GM06990 (cell line): ENCODE data around the gene ADAMTS17.

Experiments
- DNase-seq: peaks from one replicate; pipeline ENCODE4 v3.0.0-alpha.2; 2011; ENCODE audit not compliant: insufficient read length; ENCODE audit errors: extremely low read depth
- H3K27me3 ChIP-seq: replicated peaks from 2 replicates; pipeline ENCODE4 v1.6.0; 2011; ENCODE audit warnings: low read length; ENCODE audit not compliant: control insufficient read depth, insufficient read depth
- H3K36me3 ChIP-seq: 2 replicates; pipeline ENCODE4 v1.5.1; 2011; ENCODE audit warnings: low read length; ENCODE audit not compliant: control insufficient read depth, insufficient read depth
- H3K4me3 ChIP-seq: replicated peaks from 2 replicates; pipeline ENCODE4 v1.5.1; 2011; ENCODE audit warnings: low read depth, mild to moderate bottlenecking, control low read depth, low read length
- TF ChIP-seq, protein P1 (sequence below): IDR thresholded peaks from 2 replicates; pipeline ENCODE4 v1.5.1; 2011; ENCODE audit warnings: low read length, control low read depth, mild to moderate bottlenecking, inconsistent platforms; ENCODE audit not compliant: insufficient read depth, poor library complexity, severe bottlenecking

Gene ADAMTS17

DNA sequence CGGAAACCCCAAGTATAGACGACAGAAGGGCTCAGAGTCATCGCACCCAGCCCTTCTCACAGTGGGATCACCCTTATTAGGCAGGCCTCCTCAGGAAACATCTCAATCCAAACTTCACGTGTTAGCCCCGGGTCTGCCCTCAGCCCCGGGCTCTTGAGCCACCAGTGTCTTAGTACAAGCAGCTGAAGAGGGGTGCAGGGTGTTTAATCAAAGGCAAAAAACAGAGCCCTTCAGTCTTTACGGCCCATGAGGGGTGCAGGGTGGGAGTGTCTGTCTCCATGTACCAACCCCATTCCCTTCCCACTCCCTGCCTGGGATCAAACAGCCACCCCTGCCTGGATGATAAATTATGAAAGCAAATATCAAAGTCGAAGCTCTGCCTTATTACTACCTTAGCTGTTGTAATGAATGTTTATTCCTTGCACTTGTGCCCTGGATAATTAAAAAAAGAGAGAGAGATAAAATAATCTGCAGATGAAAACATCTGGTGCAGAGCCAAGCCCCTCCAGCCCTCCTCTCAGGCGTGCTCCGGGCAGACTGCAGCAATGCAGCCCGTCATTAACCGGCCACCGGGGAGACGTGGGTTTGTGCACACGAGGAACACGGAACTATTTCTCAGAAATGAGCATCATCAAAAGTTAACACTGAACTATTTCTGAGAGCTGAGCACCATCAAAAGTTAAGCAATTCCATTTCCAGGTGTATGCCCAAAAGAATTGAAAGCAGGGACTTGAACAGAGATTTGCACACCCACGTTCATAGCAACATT lies 64.5 kb downstream of the ADAMTS17 start:
- Histone ChIP-seq H3K27me3 (no peaks in the 10 kb centered on the region; the same call in none of the 2 replicates), H3K36me3 (no peaks in the 10 kb centered on the region), H3K4me3 (no peak overlapping the region)
- DNase-seq: no peak
- TF ChIP-seq, protein P1, sequence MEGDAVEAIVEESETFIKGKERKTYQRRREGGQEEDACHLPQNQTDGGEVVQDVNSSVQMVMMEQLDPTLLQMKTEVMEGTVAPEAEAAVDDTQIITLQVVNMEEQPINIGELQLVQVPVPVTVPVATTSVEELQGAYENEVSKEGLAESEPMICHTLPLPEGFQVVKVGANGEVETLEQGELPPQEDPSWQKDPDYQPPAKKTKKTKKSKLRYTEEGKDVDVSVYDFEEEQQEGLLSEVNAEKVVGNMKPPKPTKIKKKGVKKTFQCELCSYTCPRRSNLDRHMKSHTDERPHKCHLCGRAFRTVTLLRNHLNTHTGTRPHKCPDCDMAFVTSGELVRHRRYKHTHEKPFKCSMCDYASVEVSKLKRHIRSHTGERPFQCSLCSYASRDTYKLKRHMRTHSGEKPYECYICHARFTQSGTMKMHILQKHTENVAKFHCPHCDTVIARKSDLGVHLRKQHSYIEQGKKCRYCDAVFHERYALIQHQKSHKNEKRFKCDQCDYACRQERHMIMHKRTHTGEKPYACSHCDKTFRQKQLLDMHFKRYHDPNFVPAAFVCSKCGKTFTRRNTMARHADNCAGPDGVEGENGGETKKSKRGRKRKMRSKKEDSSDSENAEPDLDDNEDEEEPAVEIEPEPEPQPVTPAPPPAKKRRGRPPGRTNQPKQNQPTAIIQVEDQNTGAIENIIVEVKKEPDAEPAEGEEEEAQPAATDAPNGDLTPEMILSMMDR: no peak

DNA sequence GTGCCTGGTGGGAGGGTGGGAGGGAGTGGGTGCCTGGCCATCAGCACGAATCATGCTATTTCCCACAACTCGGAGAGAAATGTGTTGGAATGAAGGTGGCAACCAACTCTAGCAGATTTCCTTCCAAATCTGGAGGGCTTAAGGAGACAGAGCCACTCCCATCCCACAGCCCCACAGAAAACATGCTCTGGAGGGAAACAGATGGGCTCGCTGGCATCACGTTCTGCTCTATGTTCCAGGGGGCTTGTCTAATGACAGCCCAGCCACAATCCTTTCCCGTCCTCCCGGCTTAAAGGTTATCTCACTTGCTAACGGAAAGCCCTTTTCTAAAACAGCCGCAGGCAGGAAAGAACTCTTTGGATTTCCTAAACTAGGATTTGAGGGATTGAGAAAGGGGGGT lies 65.3 kb downstream of the ADAMTS17 start:
- Histone ChIP-seq H3K36me3 (no peaks in the 10 kb centered on the region), H3K4me3 (no peak overlapping the region), H3K27me3 (no peaks in the 10 kb centered on the region; the same call in none of the 2 replicates)
- TF ChIP-seq, protein P1: no peak
- no peak for DNase-seq

DNA sequence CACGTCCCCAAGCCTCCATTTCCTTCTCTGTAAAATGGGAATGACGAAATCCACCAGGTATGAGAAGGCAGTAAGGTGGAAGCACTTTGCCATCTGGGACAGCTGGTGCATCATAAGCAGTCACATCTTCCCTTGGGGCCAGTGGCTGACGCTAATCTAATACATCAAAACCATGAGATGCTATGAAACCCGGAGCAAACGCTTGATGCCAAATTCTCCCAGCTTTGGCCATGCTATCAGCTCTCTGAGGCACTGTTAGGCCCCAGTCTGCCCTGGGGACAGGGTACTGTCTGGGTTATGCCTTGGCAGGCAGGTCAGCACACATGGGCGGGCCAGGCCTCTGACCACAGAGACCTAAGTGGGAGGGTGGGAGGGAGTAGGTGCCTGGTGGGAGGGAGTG lies 66.1 kb downstream of the ADAMTS17 start:
- no peak for DNase-seq
- H3K27me3 ChIP-seq: no peaks in the 10 kb centered on the region; the same call in none of the 2 replicates
- TF ChIP-seq, protein P1: no peak
- no peaks in the 10 kb centered on the region for H3K36me3 ChIP-seq
- no peak overlapping the region for H3K4me3 ChIP-seq

DNA sequence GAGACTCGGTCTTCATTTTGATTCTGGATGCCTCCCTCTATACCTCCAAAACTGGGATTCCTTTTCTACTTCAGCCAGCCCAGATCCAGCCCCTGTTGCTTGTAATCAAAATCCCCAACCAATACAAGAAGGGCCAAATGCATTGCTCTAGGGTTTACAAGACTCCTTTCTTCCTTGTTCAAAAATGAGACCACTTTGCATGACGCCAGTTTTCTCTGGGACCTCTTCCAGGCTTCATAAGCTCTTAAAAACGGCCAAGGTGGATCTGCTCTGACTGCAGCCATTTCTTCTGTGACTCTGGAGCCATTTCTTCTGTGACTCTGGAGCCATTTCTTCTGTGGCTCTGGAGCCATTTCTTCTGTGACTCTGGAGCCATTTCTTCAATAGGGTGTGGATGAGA lies 71.9 kb downstream of the ADAMTS17 start:
- H3K27me3 ChIP-seq: no peaks in the 10 kb centered on the region; the same call in 1 of the 2 replicates
- DNase-seq: no peak
- H3K36me3 ChIP-seq: no peaks in the 10 kb centered on the region
- H3K4me3 ChIP-seq: no peak overlapping the region
- TF ChIP-seq, protein P1: no peak

DNA sequence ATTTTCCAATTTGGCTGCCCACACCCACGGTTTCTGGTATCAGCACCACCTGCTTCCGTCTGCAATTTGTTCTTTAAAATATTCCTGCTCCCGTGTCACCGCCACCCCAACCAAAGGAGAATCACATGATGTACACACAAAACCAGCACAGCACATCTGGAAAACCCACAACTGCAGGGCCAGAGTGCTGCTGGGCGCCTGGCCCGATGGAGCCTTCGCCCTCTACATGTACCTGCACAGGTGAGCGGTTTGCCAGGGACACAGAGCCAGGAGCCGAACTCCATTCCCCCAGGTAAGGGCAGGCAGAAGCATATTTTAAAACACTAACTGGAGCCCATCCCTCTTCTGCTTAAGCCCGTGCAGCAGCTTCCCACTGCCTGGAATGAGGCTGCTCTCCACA lies 75.6 kb downstream of the ADAMTS17 start:
- Histone ChIP-seq H3K27me3 (no peaks in the 10 kb centered on the region; the same call in 1 of the 2 replicates), H3K36me3 (no peaks in the 10 kb centered on the region)
- TF ChIP-seq, protein P1: no peak

DNA sequence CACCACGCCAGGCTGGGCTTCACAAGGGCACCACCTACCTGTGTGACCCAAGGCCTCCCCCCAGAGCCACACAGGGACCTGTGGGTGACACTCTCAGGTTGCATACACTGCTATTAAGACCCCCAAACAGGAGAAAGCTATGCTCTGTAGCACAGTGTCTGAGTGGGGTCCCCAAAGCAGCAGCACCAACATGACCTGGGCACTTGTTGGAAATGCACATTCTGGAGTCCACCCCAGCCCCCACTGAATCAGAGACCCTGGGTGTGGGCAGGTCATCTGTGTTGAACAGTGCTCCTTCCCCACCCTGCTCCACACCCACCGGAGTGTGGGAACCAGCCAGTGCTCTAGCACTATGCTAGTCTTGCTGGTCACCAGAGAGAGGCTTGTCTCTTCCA lies 76.1 kb downstream of the ADAMTS17 start:
- H3K4me3 ChIP-seq: no peak overlapping the region
- H3K27me3 ChIP-seq: no peaks in the 10 kb centered on the region; the same call in 1 of the 2 replicates
- DNase-seq: no peak
- no peaks in the 10 kb centered on the region for H3K36me3 ChIP-seq
- TF ChIP-seq, protein P1: no peak

More for the DNA sequence above, 75.6 kb downstream of the ADAMTS17 start:
- no peak overlapping the region for H3K4me3 ChIP-seq
- no peak for DNase-seq
